Measurements from ENCODE around the gene PCDHGC4. TPM values are rescaled to one million over a fixed set of nuclear protein-coding genes. Genes with fewer than 3 reads are reported as not detected.

The PCDHGC4 gene
- polyA plus RNA-seq, 1 experiment, result 0.46 TPM

DNA sequence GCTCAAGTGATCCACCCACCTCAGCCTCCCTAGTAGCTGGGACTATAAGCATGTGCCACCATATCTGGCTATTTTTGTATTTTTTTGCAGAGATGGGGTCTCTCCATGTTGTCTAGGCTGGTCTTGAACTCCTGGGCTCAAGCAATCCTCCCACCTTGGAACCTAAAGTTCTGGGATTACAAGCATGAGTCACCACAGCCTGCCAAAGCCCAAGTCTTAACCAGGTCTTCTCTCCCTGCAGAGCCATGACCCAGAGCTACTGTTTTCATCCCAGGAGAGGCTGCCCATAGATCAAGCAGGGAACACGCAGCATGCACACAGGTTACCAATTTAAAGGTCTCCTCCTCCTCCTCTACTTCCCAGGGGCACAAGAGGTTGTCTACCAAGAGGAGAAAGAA is 33.8 kb downstream of the PCDHGC4 start:
- Histone ChIP-seq H3K4me3 (ENCODE audit: low read depth, low read length) (no peak overlapping the region), H3K27me3 (ENCODE audit: control insufficient read depth, insufficient read depth, low read length) (no peaks in the 10 kb centered on the region), H3K27ac (ENCODE audit: low read depth, low read length) (peak overlapping the region; percentile 73), H3K9me3 (ENCODE audit: control insufficient read depth, insufficient read depth, low read length) (no peaks in the 10 kb centered on the region)
- CTCF ChIA-PET, result interaction anchor here (0.6 to 2.1 kb wide), 4 partner anchors 11 to 45 kb away, joined by 3 to 18 read pairs (median 4); no protein-coding TSS in a partner anchor
- TF ChIP-seq, protein P1, sequence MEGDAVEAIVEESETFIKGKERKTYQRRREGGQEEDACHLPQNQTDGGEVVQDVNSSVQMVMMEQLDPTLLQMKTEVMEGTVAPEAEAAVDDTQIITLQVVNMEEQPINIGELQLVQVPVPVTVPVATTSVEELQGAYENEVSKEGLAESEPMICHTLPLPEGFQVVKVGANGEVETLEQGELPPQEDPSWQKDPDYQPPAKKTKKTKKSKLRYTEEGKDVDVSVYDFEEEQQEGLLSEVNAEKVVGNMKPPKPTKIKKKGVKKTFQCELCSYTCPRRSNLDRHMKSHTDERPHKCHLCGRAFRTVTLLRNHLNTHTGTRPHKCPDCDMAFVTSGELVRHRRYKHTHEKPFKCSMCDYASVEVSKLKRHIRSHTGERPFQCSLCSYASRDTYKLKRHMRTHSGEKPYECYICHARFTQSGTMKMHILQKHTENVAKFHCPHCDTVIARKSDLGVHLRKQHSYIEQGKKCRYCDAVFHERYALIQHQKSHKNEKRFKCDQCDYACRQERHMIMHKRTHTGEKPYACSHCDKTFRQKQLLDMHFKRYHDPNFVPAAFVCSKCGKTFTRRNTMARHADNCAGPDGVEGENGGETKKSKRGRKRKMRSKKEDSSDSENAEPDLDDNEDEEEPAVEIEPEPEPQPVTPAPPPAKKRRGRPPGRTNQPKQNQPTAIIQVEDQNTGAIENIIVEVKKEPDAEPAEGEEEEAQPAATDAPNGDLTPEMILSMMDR (IDR thresholded peaks at IDR 0.05; ENCODE audit: low read depth, low read length), result no peak
- DNase-seq (ENCODE audit: low read depth, low spot score), result no peak
- POLR2A ChIA-PET, result interaction anchor here (0.6 to 1.9 kb wide), 5 partner anchors 9 to 99 kb away, joined by 3 to 26 read pairs (median 4); partner anchors contain the start of gene PCDHGC3

DNA sequence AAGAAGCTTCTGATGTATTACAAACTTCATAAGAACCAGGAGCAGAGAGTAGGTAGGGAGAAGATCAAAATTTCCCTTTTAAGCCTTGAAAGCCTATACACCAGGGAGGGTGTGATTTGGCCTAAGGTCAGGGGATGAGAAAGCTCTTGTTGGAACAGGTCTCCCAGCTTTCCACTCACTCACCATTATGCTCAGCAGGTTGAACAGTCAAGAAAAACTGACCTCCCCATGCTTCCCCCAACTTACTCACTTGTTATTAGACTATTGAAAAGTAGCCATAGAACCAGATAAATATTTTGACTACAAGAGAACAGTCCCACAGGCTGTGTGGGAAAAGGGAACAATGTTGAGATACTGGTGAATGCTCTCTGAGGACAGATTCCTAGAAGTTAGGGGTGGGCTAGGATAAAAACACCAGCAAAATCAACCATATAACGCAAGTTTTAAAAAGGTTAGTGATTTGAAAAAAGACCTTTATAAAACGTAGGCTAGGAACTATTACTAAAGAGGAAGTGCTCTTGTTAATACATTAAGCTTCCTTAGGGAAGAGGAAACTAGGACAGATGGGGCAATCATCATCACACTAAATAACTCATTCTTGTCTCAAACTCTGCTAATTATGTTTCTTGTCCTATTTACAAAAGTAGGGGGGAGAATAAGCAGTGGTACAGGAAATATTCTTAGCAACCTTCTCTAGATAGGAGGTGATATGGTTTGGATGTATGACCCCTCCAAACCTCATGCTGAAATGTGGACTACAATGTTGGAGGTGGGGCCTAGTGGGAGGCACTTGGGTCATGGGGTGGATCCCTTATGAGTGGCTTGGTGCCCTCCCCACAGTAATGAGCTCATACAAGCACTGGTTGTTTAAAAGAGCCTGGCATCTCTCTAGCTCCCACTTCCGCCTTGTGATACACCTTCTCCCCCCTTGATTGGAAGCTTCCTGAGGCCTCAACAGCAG is 35.1 kb downstream of the PCDHGC4 start:
- Histone ChIP-seq H3K9me3 (ENCODE audit: control insufficient read depth, insufficient read depth, low read length) (no peaks in the 10 kb centered on the region), H3K27me3 (ENCODE audit: control insufficient read depth, insufficient read depth, low read length) (no peaks in the 10 kb centered on the region), H3K4me3 (ENCODE audit: low read depth, low read length) (no peak overlapping the region), H3K27ac (ENCODE audit: low read depth, low read length) (no peak overlapping the region)
- TF ChIP-seq, protein P1 (IDR thresholded peaks at IDR 0.05; ENCODE audit: low read depth, low read length), result no peak
- ChIA-PET POLR2A (interaction anchor here (0.6 to 2.2 kb wide), 2 partner anchors 11 to 191 kb away, joined by 3 to 40 read pairs; no protein-coding TSS in a partner anchor), CTCF (interaction anchor here (1.0 to 7.0 kb wide), 4 partner anchors 9 to 44 kb away, joined by 4 to 165 read pairs (median 12); no protein-coding TSS in a partner anchor)
- no peak for DNase-seq (ENCODE audit: low read depth, low spot score)

DNA sequence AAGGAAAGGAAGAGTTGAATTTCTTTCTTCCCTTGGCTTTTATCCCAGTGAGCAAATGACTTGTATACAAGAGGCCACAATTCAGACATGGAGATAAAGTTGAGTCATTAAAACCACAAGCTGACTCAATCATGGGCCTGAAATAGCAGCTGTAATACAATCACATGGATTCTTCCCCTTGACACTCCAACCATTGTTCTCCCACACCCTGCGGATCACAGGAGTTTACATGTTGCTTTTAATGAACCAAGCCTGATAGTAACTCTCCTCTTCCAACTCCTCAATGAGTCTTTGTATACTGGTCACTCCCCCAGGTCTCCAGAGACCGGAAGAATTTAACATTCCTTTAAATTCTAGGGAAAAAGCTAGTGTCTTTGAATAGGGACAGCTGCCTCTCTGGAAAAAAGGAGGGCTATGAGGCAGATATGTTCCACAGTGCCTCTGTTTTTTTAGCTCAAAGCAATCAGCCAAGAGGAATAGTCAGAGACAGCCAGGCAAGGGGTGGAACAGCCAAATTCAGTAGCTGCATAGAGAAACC is 36.5 kb downstream of the PCDHGC4 start:
- Histone ChIP-seq H3K4me3 (ENCODE audit: low read depth, low read length) (no peak overlapping the region), H3K27ac (ENCODE audit: low read depth, low read length) (peak overlapping the region; percentile 92), H3K27me3 (ENCODE audit: control insufficient read depth, insufficient read depth, low read length) (no peaks in the 10 kb centered on the region), H3K9me3 (ENCODE audit: control insufficient read depth, insufficient read depth, low read length) (no peaks in the 10 kb centered on the region)
- TF ChIP-seq, protein P1 (IDR thresholded peaks at IDR 0.05; ENCODE audit: low read depth, low read length), result no peak
- CTCF ChIA-PET, result interaction anchor here (0.6 to 9.0 kb wide), 12 partner anchors 10 to 1163 kb away, joined by 3 to 165 read pairs (median 5); partner anchors contain the start of genes PCDHGA12, PCDHGB3 and PCDHGC5
- peak; percentile 97 for DNase-seq (ENCODE audit: low read depth, low spot score)
- POLR2A ChIA-PET, result interaction anchor here (1.1 to 2.2 kb wide), 5 partner anchors 9 to 44 kb away, joined by 3 to 40 read pairs (median 9); partner anchors contain the start of gene PCDHGC5

DNA sequence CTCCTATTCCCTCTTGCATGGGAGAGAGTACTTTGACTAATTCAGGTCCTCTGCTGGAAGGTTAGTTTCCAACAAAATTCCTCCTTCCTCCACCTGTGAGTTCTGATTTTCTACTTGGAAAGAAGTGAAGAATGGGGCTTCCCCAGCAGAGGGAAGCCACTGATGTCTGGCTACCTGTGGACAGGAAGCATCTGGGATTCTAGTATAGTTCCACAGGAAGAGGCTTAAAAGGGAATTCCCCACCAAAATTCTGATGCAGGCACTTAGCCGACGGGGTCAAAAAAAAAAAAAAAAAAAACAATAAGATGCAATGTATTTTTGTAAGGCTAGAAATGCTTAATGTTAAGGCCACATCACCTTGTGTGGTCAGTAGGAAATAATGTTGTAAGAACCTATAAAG is 37.5 kb downstream of the PCDHGC4 start:
- Histone ChIP-seq H3K27ac (ENCODE audit: low read depth, low read length) (peak overlapping the region; percentile 92), H3K4me3 (ENCODE audit: low read depth, low read length) (no peak overlapping the region), H3K9me3 (ENCODE audit: control insufficient read depth, insufficient read depth, low read length) (no peaks in the 10 kb centered on the region), H3K27me3 (ENCODE audit: control insufficient read depth, insufficient read depth, low read length) (no peaks in the 10 kb centered on the region)
- ChIA-PET POLR2A (interaction anchor here (1.0 to 1.4 kb wide), 2 partner anchors 10 to 35 kb away, joined by 4 to 10 read pairs; no protein-coding TSS in a partner anchor), CTCF (interaction anchor here (0.9 to 9.0 kb wide), 12 partner anchors 11 to 1164 kb away, joined by 3 to 165 read pairs (median 5); partner anchors contain the start of genes PCDHGA10, PCDHGA12, PCDHGB3 and PCDHGC3)
- DNase-seq (ENCODE audit: low read depth, low spot score), result no peak
- TF ChIP-seq, protein P1 (IDR thresholded peaks at IDR 0.05; ENCODE audit: low read depth, low read length), result no peak
